ENCODE data around the gene C3orf18. TPM values are rescaled to one million over a fixed set of nuclear protein-coding genes. Genes with fewer than 3 reads are reported as not detected.

The C3orf18 gene
- polyA plus RNA-seq, 1 of the 3 experiments (the other 2 are of a cell fraction) = 19.7 TPM

GRCh38 chr3:50552598-50552997 is 14.9 kb downstream of the C3orf18 start:
- peaks cover 0 to 33% of the 10 kb centered on the region in 2 experiments; a peak in 1 of 4 replicates for H3K4me1 ChIP-seq (ENCODE audit: control insufficient read depth in 1 of 2, insufficient read depth in 2 of 2, low read depth in 1 of 2, low read length in 1 of 2)
- no peaks in the 10 kb centered on the region for H3F3A ChIP-seq (replicated peaks; ENCODE audit: insufficient read depth)
- no peaks in the 10 kb centered on the region for H3K27me3 ChIP-seq (ENCODE audit: insufficient read depth)
- ChIA-PET CTCF (interaction anchor here (1.4 to 22.6 kb wide), 4 partner anchors 10 to 204 kb away, joined by 3 to 499 read pairs (median 22); no protein-coding TSS in a partner anchor), POLR2A (no interaction called here)
- TF ChIP-seq NRF1 (IDR thresholded peaks at IDR 0.05; ENCODE audit: low read depth, low read length) = no peak
- TF ChIP-seq ZBTB33 (IDR thresholded peaks at IDR 0.05; ENCODE audit: borderline replicate concordance, low read depth) = no peak
- no peak for TF ChIP-seq ELF1 (IDR thresholded peaks at IDR 0.05)
- no peak for TF ChIP-seq EP300 (IDR thresholded peaks at IDR 0.05; ENCODE audit: borderline replicate concordance in 1 of 2, low read depth in 1 of 2, low read length in 1 of 2)
- no peak for TF ChIP-seq USF2 (IDR thresholded peaks at IDR 0.05; ENCODE audit: borderline replicate concordance, low read depth, low read length)
- TF ChIP-seq TEAD4 (IDR thresholded peaks at IDR 0.05; ENCODE audit: borderline replicate concordance, insufficient read depth) = no peak
- TF ChIP-seq RCOR1 (IDR thresholded peaks at IDR 0.05; ENCODE audit: low read length) = no peak
- no peak for TF ChIP-seq FOXM1 (IDR thresholded peaks at IDR 0.05; ENCODE audit: low read depth)
- TF ChIP-seq RXRA (IDR thresholded peaks at IDR 0.05; ENCODE audit: borderline replicate concordance, low read depth) = no peak
- TF ChIP-seq USF1 (IDR thresholded peaks at IDR 0.05; ENCODE audit: borderline replicate concordance, low read depth) = no peak
- no peaks in the 10 kb centered on the region for H3K36me3 ChIP-seq (replicated peaks in 1 of 2; ENCODE audit: control insufficient read depth in 1 of 2, insufficient read depth in 2 of 2, low read length in 1 of 2)
- H2AFZ ChIP-seq (ENCODE audit: low read depth) = no peak overlapping the region
- no peak overlapping the region for H3K4me2 ChIP-seq
- H3K9ac ChIP-seq = no peak overlapping the region
- no peak for DNase-seq
- no peaks in the 10 kb centered on the region for H3K79me2 ChIP-seq (ENCODE audit: insufficient read depth)
- 81% methylated on average over 3 of the region's 9 CpGs for WGBS (ENCODE audit: low lambda C conversion rate)
- no peaks in the 10 kb centered on the region for H3K9me3 ChIP-seq
- no peak overlapping the region for H3K27ac ChIP-seq (ENCODE audit: low read depth in 2 of 2, low read length in 1 of 2)
- no peaks in the 10 kb centered on the region for H3K9me2 ChIP-seq
- no peaks in the 10 kb centered on the region for H4K20me1 ChIP-seq (ENCODE audit: insufficient read depth)
- no peak overlapping the region for H3K4me3 ChIP-seq (ENCODE audit: low read depth in 2 of 2, low read length in 1 of 2)

GRCh38 chr3:50551681-50552435 is 15.7 kb downstream of the C3orf18 start:
- no peak for DNase-seq
- Histone ChIP-seq H3K36me3 (replicated peaks in 1 of 2; ENCODE audit: control insufficient read depth in 1 of 2, insufficient read depth in 2 of 2, low read length in 1 of 2) (no peaks in the 10 kb centered on the region), H3K9me3 (no peaks in the 10 kb centered on the region), H4K20me1 (ENCODE audit: insufficient read depth) (no peaks in the 10 kb centered on the region), H3K4me1 (ENCODE audit: control insufficient read depth in 1 of 2, insufficient read depth in 2 of 2, low read depth in 1 of 2, low read length in 1 of 2) (peaks cover 0 to 37% of the 10 kb centered on the region in 2 experiments; a peak in 1 of 4 replicates), H3K27me3 (ENCODE audit: insufficient read depth) (no peaks in the 10 kb centered on the region), H3K9ac (no peak overlapping the region), H3K79me2 (ENCODE audit: insufficient read depth) (no peaks in the 10 kb centered on the region), H2AFZ (ENCODE audit: low read depth) (no peak overlapping the region), H3K4me3 (ENCODE audit: low read depth in 2 of 2, low read length in 1 of 2) (no peak overlapping the region), H3K9me2 (no peaks in the 10 kb centered on the region), H3F3A (replicated peaks; ENCODE audit: insufficient read depth) (no peaks in the 10 kb centered on the region), H3K27ac (ENCODE audit: low read depth in 2 of 2, low read length in 1 of 2) (no peak overlapping the region), H3K4me2 (no peak overlapping the region)
- ChIA-PET CTCF (interaction anchor here (1.2 to 22.6 kb wide), 12 partner anchors 9 to 253 kb away, joined by 3 to 499 read pairs (median 14); partner anchors contain the start of genes C3orf18 and ZMYND10), POLR2A (no interaction called here)
- WGBS (ENCODE audit: low lambda C conversion rate) = 58% methylated on average over 5 of the region's 7 CpGs
- no peak for TF ChIP-seq GABPA (IDR thresholded peaks at IDR 0.05; ENCODE audit: low read depth)
- no peak for TF ChIP-seq MAX (IDR thresholded peaks at IDR 0.05; ENCODE audit: low read depth)
